Subcutaneous adipose tissue (tissue), 4 donors: Measurements from ENCODE around the gene SIPA1L3. TPM values are rescaled to one million over a fixed set of nuclear protein-coding genes. Genes with fewer than 3 reads are reported as not detected.

Experiments used
- total RNA-seq, 4 donors: library from RNA; depleted of rRNA; stranded (reverse); fragments of >200 nt; gene quantifications; one replicate each; pipeline ENCODE4 v1.1.0, GENCODE V29; 2016
- TF ChIP-seq, protein P1 (sequence below): fragments of 450-650 bp; IDR thresholded peaks from one replicate; pipeline ENCODE4 v1.5.1; 2016; ENCODE audit warnings: low read depth, mild to moderate bottlenecking, control low read depth, antibody characterized with exemption, moderate library complexity

The SIPA1L3 gene
- total RNA-seq, 4 donors from 2014 or later: 8.2 to 15.3 (median 11.6) TPM

- TF ChIP-seq, protein P1, sequence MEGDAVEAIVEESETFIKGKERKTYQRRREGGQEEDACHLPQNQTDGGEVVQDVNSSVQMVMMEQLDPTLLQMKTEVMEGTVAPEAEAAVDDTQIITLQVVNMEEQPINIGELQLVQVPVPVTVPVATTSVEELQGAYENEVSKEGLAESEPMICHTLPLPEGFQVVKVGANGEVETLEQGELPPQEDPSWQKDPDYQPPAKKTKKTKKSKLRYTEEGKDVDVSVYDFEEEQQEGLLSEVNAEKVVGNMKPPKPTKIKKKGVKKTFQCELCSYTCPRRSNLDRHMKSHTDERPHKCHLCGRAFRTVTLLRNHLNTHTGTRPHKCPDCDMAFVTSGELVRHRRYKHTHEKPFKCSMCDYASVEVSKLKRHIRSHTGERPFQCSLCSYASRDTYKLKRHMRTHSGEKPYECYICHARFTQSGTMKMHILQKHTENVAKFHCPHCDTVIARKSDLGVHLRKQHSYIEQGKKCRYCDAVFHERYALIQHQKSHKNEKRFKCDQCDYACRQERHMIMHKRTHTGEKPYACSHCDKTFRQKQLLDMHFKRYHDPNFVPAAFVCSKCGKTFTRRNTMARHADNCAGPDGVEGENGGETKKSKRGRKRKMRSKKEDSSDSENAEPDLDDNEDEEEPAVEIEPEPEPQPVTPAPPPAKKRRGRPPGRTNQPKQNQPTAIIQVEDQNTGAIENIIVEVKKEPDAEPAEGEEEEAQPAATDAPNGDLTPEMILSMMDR: no peak
Observed at GRCh38 chr19:38044267-38045111, 137.5 kb downstream of the SIPA1L3 start.

DNA sequence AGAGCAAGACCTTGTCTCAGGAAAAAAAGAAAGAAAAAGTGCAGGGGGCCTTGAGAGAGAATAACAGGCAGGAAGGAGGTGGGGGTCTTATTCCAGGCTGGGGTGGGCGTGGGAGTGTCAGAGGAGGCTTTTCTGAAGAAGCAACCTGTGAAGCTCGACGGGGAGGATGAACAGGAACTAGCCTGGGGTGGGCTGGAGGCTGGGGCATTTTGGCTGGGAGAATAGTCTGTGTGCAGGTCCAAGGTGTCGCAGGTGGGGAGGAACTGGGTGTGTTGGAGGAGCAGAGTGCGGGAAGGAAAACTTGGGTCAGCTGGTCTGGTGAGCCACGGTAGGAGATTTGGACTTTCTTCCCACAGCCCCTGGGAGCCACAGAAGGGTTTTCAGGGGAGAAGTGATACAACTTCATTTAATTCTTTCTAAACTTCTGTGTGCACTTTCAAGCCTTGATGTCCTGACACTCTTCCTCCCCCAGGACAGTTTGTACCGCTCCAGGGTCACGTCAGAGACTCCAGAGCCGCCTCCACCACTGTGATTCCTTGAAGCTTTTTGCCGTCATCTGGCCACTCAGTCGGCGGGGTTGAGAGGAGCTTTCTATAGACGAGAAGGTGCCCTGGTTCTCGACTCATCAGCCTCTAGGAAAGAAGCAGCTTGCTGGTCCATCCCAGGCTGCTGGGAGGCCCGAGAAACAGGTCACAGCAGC lies 138.7 kb downstream of the SIPA1L3 start:
- TF ChIP-seq, protein P1: no peak

GRCh38 chr19:38046254-38047048 lies 139.4 kb downstream of the SIPA1L3 start:
- TF ChIP-seq, protein P1: no peak

GRCh38 chr19:38047049-38047438 lies 140.0 kb downstream of the SIPA1L3 start:
- TF ChIP-seq, protein P1: no peak

GRCh38 chr19:38047641-38048040 lies 140.6 kb downstream of the SIPA1L3 start:
- TF ChIP-seq, protein P1: no peak

GRCh38 chr19:38049105-38049649 lies 142.2 kb downstream of the SIPA1L3 start:
- TF ChIP-seq, protein P1: no peak
